ENCODE measurements around the gene NECAB2. TPM values are rescaled to one million over a fixed set of nuclear protein-coding genes. Genes with fewer than 3 reads are reported as not detected.

The NECAB2 gene
- total and polyA plus RNA-seq, 2 of the 8 experiments (the other 6 are each of a cell fraction or from before 2014, with no cell fraction given): 3.6 to 4.2 TPM

GRCh38 chr16:84013787-84014569, 45.9 kb downstream of the NECAB2 start:
- Histone ChIP-seq H3K79me2 (ENCODE audit: control insufficient read depth in 1 of 2, insufficient read depth in 2 of 2, low read length in 2 of 2) (no peaks in the 10 kb centered on the region), H3K18ac (ENCODE audit: extremely low read depth, low read length) (no peak overlapping the region), H2BK5ac (ENCODE audit: low read depth, low read length) (no peak overlapping the region), H2BK15ac (ENCODE audit: low read length) (no peak overlapping the region), H3K4me3 (ENCODE audit: extremely low read depth in 1 of 4, insufficient read depth in 2 of 4, low read depth in 3 of 4, low read length in 4 of 4) (no peak overlapping the region), H3K4ac (replicated peaks; ENCODE audit: insufficient read length, low read depth, low read length) (no peak overlapping the region), H3K56ac (replicated peaks; ENCODE audit: insufficient read length, low read depth, low read length) (no peak overlapping the region), H4K5ac (ENCODE audit: insufficient read length, low read depth, low read length) (no peak overlapping the region), H3K23ac (ENCODE audit: insufficient read length) (no peak overlapping the region), H3K36me3 (ENCODE audit: control insufficient read depth in 2 of 4, insufficient read depth in 4 of 4, low read length in 3 of 4) (no peaks in the 10 kb centered on the region), H3K27ac (ENCODE audit: low read depth, low read length) (no peak overlapping the region), H3K79me1 (ENCODE audit: low read depth, low read length) (no peaks in the 10 kb centered on the region), H2BK120ac (replicated peaks; ENCODE audit: low read depth, low read length) (no peak overlapping the region), H2BK12ac (ENCODE audit: low read depth, low read length) (no peak overlapping the region), H2BK20ac (ENCODE audit: low read length) (no peak overlapping the region), H3K4me2 (ENCODE audit: insufficient read depth in 1 of 2, low read depth in 2 of 2, low read length in 2 of 2) (peak overlapping the region in 1 of 2 experiments; percentile 32; a peak in 1 of 4 replicates), H4K91ac (replicated peaks; ENCODE audit: insufficient read length, low read length) (no peak overlapping the region), H3K9ac (replicated peaks in 1 of 4; ENCODE audit: extremely low read depth in 1 of 4, low read depth in 3 of 4, low read length in 3 of 4) (no peak overlapping the region), H2AFZ (ENCODE audit: low read length) (no peak overlapping the region), H3K4me1 (replicated peaks in 1 of 4; ENCODE audit: control insufficient read depth in 3 of 4, insufficient read depth in 4 of 4, low read length in 3 of 4) (no peaks in the 10 kb centered on the region; a peak in 1 of 7 replicates), H3K14ac (ENCODE audit: insufficient read length) (no peak overlapping the region), H4K8ac (ENCODE audit: extremely low read depth, insufficient read depth, low read length) (no peak overlapping the region), H2AK5ac (ENCODE audit: low read depth, low read length) (no peak overlapping the region), H3K27me3 (replicated peaks in 1 of 4; ENCODE audit: control insufficient read depth in 3 of 4, extremely low read depth in 1 of 4, insufficient read depth in 3 of 4, low read length in 3 of 4) (no peaks in the 10 kb centered on the region), H4K20me1 (replicated peaks in 1 of 2; ENCODE audit: control insufficient read depth in 1 of 2, insufficient read depth in 2 of 2, low read length in 2 of 2) (no peaks in the 10 kb centered on the region), H3K9me3 (ENCODE audit: insufficient read depth in 2 of 2, low read depth in 1 of 2, low read length in 1 of 2) (no peaks in the 10 kb centered on the region), H3K23me2 (ENCODE audit: low read depth, low read length) (no peaks in the 10 kb centered on the region)
- peak; percentile 99 to 100 for DNase-seq (ENCODE audit: low read depth in 1 of 2, low spot score in 2 of 2)
- WGBS, 2 experiments (ENCODE audit: extremely low coverage in 1 of 2, insufficient coverage in 1 of 2, insufficient read length in 1 of 2, insufficient replicate concordance in 2 of 2, low coverage in 1 of 2, low lambda C conversion rate in 2 of 2, missing lambda C conversion rate in 1 of 2): 14% methylated on average over 8 of the region's 14 CpGs; no CpG with 5 or more reads in 1 of the 2 experiments
- POLR2A ChIA-PET (ENCODE audit: partially characterized antibody): interaction anchor here (1.2 to 1.6 kb wide), 3 partner anchors 18 to 60 kb away, joined by 3 to 4 read pairs (median 3); no protein-coding TSS in a partner anchor
- CTCF ChIA-PET (ENCODE audit: partially characterized antibody): interaction anchor here (0.6 to 2.8 kb wide), 14 partner anchors 8 to 60 kb away, joined by 3 to 12 read pairs (median 4); no protein-coding TSS in a partner anchor
- peak; percentile 94 for FAIRE-seq
- TF ChIP-seq SP4 (IDR thresholded peaks at IDR 0.05; ENCODE audit: low read length) (0 out of 2 replicates have a peak, but pooled peaks have one; percentile 38), ATF2 (IDR thresholded peaks at IDR 0.05; ENCODE audit: low read length) (no peak), JUND (IDR thresholded peaks at IDR 0.05; ENCODE audit: low read length) (no peak), YY1 (IDR thresholded peaks at IDR 0.05; ENCODE audit: low read depth, low read length) (no peak), NANOG (IDR thresholded peaks at IDR 0.05; ENCODE audit: insufficient read depth, low read depth, low read length, poor library complexity, severe bottlenecking) (no peak), RNF2 (IDR thresholded peaks at IDR 0.05; ENCODE audit: borderline replicate concordance, low read depth, low read length, missing control alignments, poor library complexity, severe bottlenecking) (no peak)
- TF ChIP-seq, protein P1, sequence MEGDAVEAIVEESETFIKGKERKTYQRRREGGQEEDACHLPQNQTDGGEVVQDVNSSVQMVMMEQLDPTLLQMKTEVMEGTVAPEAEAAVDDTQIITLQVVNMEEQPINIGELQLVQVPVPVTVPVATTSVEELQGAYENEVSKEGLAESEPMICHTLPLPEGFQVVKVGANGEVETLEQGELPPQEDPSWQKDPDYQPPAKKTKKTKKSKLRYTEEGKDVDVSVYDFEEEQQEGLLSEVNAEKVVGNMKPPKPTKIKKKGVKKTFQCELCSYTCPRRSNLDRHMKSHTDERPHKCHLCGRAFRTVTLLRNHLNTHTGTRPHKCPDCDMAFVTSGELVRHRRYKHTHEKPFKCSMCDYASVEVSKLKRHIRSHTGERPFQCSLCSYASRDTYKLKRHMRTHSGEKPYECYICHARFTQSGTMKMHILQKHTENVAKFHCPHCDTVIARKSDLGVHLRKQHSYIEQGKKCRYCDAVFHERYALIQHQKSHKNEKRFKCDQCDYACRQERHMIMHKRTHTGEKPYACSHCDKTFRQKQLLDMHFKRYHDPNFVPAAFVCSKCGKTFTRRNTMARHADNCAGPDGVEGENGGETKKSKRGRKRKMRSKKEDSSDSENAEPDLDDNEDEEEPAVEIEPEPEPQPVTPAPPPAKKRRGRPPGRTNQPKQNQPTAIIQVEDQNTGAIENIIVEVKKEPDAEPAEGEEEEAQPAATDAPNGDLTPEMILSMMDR (IDR thresholded peaks at IDR 0.05; ENCODE audit: control extremely low read depth in 1 of 3, insufficient read depth in 1 of 3, low read depth in 1 of 3, low read length in 3 of 3): no peak
